Endodermal cell (in vitro differentiated cells): ENCODE data around the gene DPEP2NB. TPM values are rescaled to one million over a fixed set of nuclear protein-coding genes. Genes with fewer than 3 reads are reported as not detected.
"Not testable (repeated sequence)": the region's sequence is repeated elsewhere in the genome, so short reads cannot be mapped to it uniquely, and the experiment has no call there.

ENCODE experiments used
- DNase-seq: peaks from one replicate; pipeline ENCODE4 v3.0.0-alpha.2; 2017
- H3K27ac ChIP-seq: 2 replicates; pipeline ENCODE4 v1.5.1; 2013; ENCODE audit warnings: mild to moderate bottlenecking, low read depth, low read length, moderate library complexity
- H3K27me3 ChIP-seq: 2 replicates; pipeline ENCODE4 v1.6.1; 2013; ENCODE audit warnings: mild to moderate bottlenecking, low read length, moderate library complexity; ENCODE audit not compliant: insufficient read depth, control insufficient read depth, poor library complexity, severe bottlenecking
- H3K36me3 ChIP-seq: 2 replicates; pipeline ENCODE4 v1.7.0; 2013; ENCODE audit warnings: mild to moderate bottlenecking, low read length, moderate library complexity; ENCODE audit not compliant: control insufficient read depth, insufficient read depth
- H3K4me1 ChIP-seq: one replicate; pipeline ENCODE4 v1.7.0; 2013; ENCODE audit warnings: low read length; ENCODE audit not compliant: control insufficient read depth, insufficient read depth
- H3K4me3 ChIP-seq: 2 replicates; pipeline ENCODE4 v1.5.1; 2013; ENCODE audit warnings: mild to moderate bottlenecking, low read length, moderate library complexity
- H3K9ac ChIP-seq: 2 replicates; pipeline ENCODE4 v1.6.1; 2013; ENCODE audit warnings: mild to moderate bottlenecking, low read length, moderate library complexity; ENCODE audit not compliant: poor library complexity, severe bottlenecking; ENCODE audit errors: extremely low read depth
- H3K9me3 ChIP-seq: 2 replicates; pipeline ENCODE4 v1.6.1; 2013; ENCODE audit warnings: mild to moderate bottlenecking, low read length, moderate library complexity; ENCODE audit not compliant: control insufficient read depth
- H3K27ac Mint-ChIP-seq: 2 replicates; pipeline ENCODE4 v1.8.0; 2020; ENCODE audit warnings: mixed read lengths
- H3K27me3 Mint-ChIP-seq: 2 replicates; pipeline ENCODE4 v1.8.0; 2021; ENCODE audit warnings: mild to moderate bottlenecking, mixed read lengths; ENCODE audit not compliant: insufficient read depth
- H3K36me3 Mint-ChIP-seq: 2 replicates; pipeline ENCODE4 v1.8.0; 2020; ENCODE audit warnings: low read depth, mixed read lengths
- H3K4me1 Mint-ChIP-seq: 2 replicates; pipeline ENCODE4 v1.8.0; 2020; ENCODE audit warnings: mixed read lengths
- H3K4me3 Mint-ChIP-seq: 2 replicates; pipeline ENCODE4 v1.8.0; 2020; ENCODE audit warnings: mild to moderate bottlenecking, moderate library complexity, mixed read lengths
- H3K9me3 Mint-ChIP-seq: 2 replicates; pipeline ENCODE4 v1.8.0; 2020; ENCODE audit warnings: mild to moderate bottlenecking, mixed read lengths
- CTCF ChIP-seq: fragments of 200-600 bp; sonication (generic); conservative IDR thresholded peaks from 2 replicates; pipeline ENCODE4 v1.5.0; 2021; ENCODE audit warnings: antibody characterized with exemption, mild to moderate bottlenecking
- WGBS, 2 experiments: methylation state at CpG; one replicate each; pipeline versions ENCODE4 v1.1.5 to v1.1.7; 2013; ENCODE audit warnings: missing lambda C conversion rate in 2 of 2, mixed read lengths in 1 of 2; ENCODE audit not compliant: insufficient coverage in 1 of 2, insufficient read length in 1 of 2; 5-methylcytosine and 5-hydroxymethylcytosine counted together
- total RNA-seq, 2 donors: library from RNA; stranded (reverse); fragmentation: NEBNext Ultra II Directional in 1 of 2; extraction: Animal tissue kit (Norgen Biotek cat#: 25700) in 1 of 2; gene quantifications; 2 replicates in 1 of 2; 3 replicates in 1 of 2; pipeline ENCODE4 v1.2.1, GENCODE V29; 2021

The DPEP2NB gene
- total RNA-seq, 2 donors from 2014 or later = not detected

GRCh38 chr16:67996666-67997065 lies 19.0 kb downstream of the DPEP2NB start:
- H3K9me3 Mint-ChIP-seq = peaks cover 2% of the 10 kb centered on the region
- peaks cover 15% of the 10 kb centered on the region for H3K27me3 Mint-ChIP-seq
- no peak overlapping the region for H3K27ac ChIP-seq
- H3K36me3 Mint-ChIP-seq = no peaks in the 10 kb centered on the region
- H3K27me3 ChIP-seq = peaks cover 9% of the 10 kb centered on the region
- H3K9me3 ChIP-seq = peaks cover 5% of the 10 kb centered on the region
- no peak overlapping the region for H3K9ac ChIP-seq
- TF ChIP-seq CTCF = no peak
- no peak for DNase-seq
- no peaks in the 10 kb centered on the region for H3K4me1 ChIP-seq
- no peaks in the 10 kb centered on the region for H3K36me3 ChIP-seq
- H3K4me3 Mint-ChIP-seq = no peak overlapping the region
- no peaks in the 10 kb centered on the region for H3K4me1 Mint-ChIP-seq
- WGBS, 2 experiments = 82 to 98% methylated on average over 3 to 5 of the region's 5 CpGs
- H3K27ac Mint-ChIP-seq = no peak overlapping the region
- H3K4me3 ChIP-seq = no peak overlapping the region

GRCh38 chr16:67995423-67995822 lies 20.3 kb downstream of the DPEP2NB start:
- H3K4me1 Mint-ChIP-seq = no peaks in the 10 kb centered on the region
- no peak for DNase-seq
- Histone ChIP-seq H3K36me3 (no peaks in the 10 kb centered on the region), H3K9me3 (peaks cover 5% of the 10 kb centered on the region), H3K27ac (no peak overlapping the region), H3K4me3 (no peak overlapping the region), H3K4me1 (no peaks in the 10 kb centered on the region), H3K27me3 (peaks cover 9% of the 10 kb centered on the region), H3K9ac (no peak overlapping the region)
- H3K36me3 Mint-ChIP-seq = no peaks in the 10 kb centered on the region
- peaks cover 20% of the 10 kb centered on the region for H3K27me3 Mint-ChIP-seq
- no peak for TF ChIP-seq CTCF
- peaks cover 2% of the 10 kb centered on the region for H3K9me3 Mint-ChIP-seq
- no peak overlapping the region for H3K4me3 Mint-ChIP-seq
- H3K27ac Mint-ChIP-seq = no peak overlapping the region
- WGBS, 2 experiments = 94 to 100% methylated on average over 2 to 5 of the region's 5 CpGs

- H3K4me3 ChIP-seq, H3K9ac ChIP-seq, H3K27ac Mint-ChIP-seq, H3K36me3 ChIP-seq, H3K4me1 ChIP-seq, H3K4me3 Mint-ChIP-seq, H3K9me3 ChIP-seq, H3K36me3 Mint-ChIP-seq, H3K4me1 Mint-ChIP-seq, H3K9me3 Mint-ChIP-seq, H3K27ac ChIP-seq, DNase-seq, H3K27me3 ChIP-seq: not testable (repeated sequence)
- 96% methylated on average over 4 of the region's 6 CpGs; no CpG with 5 or more reads in 1 of the 2 experiments for WGBS, 2 experiments
- H3K27me3 Mint-ChIP-seq = peaks cover 22% of the 10 kb centered on the region
Measured at GRCh38 chr16:67994040-67994408, 21.7 kb downstream of the DPEP2NB start.
